Endothelial cell of hepatic sinusoid (primary cell): ENCODE measurements around the gene ERAP2.
"Not testable (repeated sequence)": the region's sequence is repeated elsewhere in the genome, so short reads cannot be mapped to it uniquely, and the experiment has no call there.

Source experiments
- in situ Hi-C: cut with HindIII; loops from 2 replicates; pipeline ENCODE4 v1.10.0; 2017; ENCODE audit warnings: low sequenced_read_pairs

The ERAP2 gene

DNA sequence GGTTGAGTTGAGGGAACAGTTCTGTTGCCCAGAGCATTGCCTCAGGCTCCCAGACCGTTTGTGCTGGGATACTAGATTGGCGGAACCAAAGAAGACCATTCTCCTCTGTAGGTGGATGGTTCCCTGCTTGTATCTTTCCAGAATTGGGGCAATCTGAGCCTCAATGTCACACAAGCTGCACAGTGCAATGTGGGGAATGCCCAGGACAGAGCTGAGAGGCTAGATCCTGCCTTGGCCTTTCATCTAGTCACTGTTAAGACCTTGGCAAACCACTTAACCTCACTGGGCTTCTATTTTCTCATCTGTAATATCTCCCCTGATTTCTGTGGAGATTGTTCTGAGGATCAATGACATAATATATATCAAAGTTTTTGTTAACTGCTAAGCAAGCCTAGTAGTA is 16.9 kb upstream of the ERAP2 start:
- in situ Hi-C loops, result loop anchor here (25.0 kb wide), 1 partner anchor 303 kb away; no protein-coding TSS in a partner anchor

- in situ Hi-C loops, result loop anchor here (25.0 kb wide), 1 partner anchor 301 kb away; no protein-coding TSS in a partner anchor
These were observed 15.2 kb upstream of the ERAP2 start for GRCh38 chr5:96861076-96861475.

GRCh38 chr5:96863114-96863513 is 13.2 kb upstream of the ERAP2 start:
- in situ Hi-C loops, result loop anchor here (25.0 kb wide), 1 partner anchor 299 kb away; no protein-coding TSS in a partner anchor

- in situ Hi-C loops, result loop anchor here (25.0 kb wide), 1 partner anchor 298 kb away; no protein-coding TSS in a partner anchor
These were observed 12.2 kb upstream of the ERAP2 start for GRCh38 chr5:96863949-96864584.

GRCh38 chr5:96864922-96865530 is 11.3 kb upstream of the ERAP2 start:
- in situ Hi-C loops, result loop anchor here (25.0 kb wide), 1 partner anchor 297 kb away; no protein-coding TSS in a partner anchor

GRCh38 chr5:96868603-96869371 is 7.5 kb upstream of the ERAP2 start:
- in situ Hi-C loops, result loop anchor here (25.0 kb wide), 1 partner anchor 294 kb away; no protein-coding TSS in a partner anchor

DNA sequence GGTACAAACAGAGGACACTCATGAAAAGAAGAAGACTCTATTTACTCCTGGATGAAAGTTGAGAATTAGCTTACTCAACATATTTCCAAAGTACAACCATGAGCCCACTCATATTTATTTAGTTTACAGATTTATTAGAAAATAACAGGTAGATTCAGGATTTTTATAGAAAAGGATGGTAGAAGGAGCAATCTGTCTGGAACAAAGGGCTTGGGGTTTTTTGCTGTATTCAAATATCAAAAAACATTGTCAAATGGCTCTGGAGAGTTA is 7.0 kb upstream of the ERAP2 start:
- in situ Hi-C loops, result loop anchor here (25.0 kb wide), 1 partner anchor 293 kb away; no protein-coding TSS in a partner anchor

DNA sequence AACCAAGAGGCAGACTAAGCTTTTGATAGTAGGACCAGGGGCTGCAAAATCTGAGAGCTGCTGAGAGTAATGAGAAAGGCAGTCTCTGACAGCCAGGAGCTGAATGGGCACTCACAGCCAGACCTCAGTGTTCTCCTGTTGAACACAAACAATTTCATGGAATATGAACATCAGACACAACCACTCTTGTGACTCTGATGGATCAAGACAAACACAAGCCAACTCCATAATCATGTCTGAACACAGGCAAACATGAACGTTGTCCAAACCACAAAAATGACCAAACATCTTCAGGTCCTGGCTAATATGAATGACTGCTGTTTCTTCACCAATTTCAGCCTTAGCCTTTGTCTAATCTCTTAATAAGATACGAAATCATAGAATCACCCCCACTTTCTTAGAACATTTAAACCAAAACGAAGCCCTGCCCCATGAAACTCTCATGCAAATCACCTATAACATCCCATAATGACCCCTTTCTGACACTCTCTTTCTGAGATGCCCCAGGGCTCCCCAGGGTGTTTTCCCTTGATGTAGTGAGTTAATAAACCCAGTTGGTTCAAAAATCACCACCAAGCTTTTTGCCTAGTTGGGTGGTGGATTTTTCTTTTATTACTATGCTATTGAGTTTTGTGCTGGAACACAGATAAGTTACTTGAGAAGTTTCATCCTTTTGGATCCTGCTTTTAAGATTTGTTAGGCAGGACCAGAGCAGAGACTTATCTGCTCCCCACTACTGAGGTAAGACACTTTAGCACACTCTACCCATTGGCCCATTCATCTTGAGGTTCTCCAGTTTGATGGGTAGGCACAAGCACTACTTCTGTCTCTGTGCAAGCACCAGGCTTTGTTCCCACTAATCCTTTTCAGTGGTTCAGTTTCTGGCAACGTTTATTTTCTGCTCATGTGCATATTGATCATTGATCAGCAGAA is 5.9 kb upstream of the ERAP2 start:
- in situ Hi-C loops, result loop anchor here (5.0 to 25.0 kb wide), 4 partner anchors 33 to 292 kb away; no protein-coding TSS in a partner anchor

GRCh38 chr5:96871027-96871399 is 5.3 kb upstream of the ERAP2 start:
- in situ Hi-C loops, result loop anchor here (5.0 to 25.0 kb wide), 4 partner anchors 34 to 291 kb away; no protein-coding TSS in a partner anchor

- in situ Hi-C loops, result loop anchor here (5.0 to 25.0 kb wide), 4 partner anchors 34 to 291 kb away; no protein-coding TSS in a partner anchor
These were observed 4.6 kb upstream of the ERAP2 start for GRCh38 chr5:96871686-96872085.

DNA sequence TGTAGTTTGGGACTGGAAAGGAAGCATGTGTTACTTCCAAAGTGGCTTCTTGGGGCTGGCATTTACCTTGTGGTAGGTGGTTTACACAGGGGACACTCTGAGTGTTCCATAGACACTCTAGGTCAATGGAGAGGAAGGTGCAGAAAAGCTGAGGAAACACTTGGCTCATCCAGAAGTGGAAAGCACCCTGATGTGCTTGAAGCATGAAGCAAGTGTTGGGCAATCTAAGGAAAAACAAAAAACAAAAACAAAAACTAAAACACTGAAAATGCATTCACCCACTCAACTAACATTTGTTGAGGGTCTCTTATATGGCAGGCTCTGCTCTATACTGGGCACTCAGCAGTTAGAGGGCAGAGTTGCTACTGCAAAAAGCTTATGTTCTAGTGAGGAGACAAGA is 2.9 kb upstream of the ERAP2 start:
- in situ Hi-C loops, result loop anchor here (5.0 to 25.0 kb wide), 4 partner anchors 36 to 289 kb away; no protein-coding TSS in a partner anchor

- in situ Hi-C loops, result loop anchor here (5.0 to 25.0 kb wide), 4 partner anchors 37 to 288 kb away; no protein-coding TSS in a partner anchor
These were observed 1.7 kb upstream of the ERAP2 start for GRCh38 chr5:96874631-96875030.

DNA sequence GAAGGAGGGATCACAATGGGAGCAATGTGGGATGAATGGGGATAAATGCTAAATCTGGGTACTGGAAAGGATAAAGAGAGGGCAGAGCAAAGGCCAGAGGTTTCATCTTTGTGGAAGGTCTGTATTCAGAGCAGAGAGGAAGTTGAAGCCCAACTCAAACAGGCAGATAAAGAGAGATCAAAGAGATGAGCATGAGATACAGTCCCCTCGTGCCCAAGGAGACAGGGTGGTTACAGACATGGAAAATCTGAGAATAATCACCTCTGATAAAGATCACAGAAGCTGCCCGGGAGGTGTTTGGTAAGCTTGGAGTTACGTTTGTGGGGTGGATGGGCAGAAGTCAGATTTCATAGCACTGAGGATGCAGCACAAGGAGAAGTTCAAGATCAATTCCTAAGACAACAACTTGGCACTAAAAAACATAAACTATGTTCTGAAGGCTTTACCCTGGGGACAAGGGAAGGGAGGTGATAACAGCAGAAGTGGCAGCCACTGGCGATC is 459 bp upstream of the ERAP2 start:
- in situ Hi-C loops, result no loop called here

GRCh38 chr5:96876977-96877469 is 723 bp downstream of the ERAP2 start:
- in situ Hi-C loops, result not testable (repeated sequence)

DNA sequence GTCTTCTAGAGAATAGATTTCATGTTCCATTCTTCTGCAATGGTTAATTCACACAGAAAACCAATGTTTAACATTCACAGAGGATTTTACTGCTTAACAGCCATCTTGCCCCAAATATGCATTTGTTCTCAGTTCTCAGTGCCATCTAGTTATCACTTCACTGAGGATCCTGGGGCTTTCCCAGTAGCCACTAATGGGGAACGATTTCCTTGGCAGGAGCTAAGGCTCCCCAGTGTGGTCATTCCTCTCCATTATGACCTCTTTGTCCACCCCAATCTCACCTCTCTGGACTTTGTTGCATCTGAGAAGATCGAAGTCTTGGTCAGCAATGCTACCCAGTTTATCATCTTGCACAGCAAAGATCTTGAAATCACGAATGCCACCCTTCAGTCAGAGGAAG is 3.4 kb downstream of the ERAP2 start:
- in situ Hi-C loops, result no loop called here

DNA sequence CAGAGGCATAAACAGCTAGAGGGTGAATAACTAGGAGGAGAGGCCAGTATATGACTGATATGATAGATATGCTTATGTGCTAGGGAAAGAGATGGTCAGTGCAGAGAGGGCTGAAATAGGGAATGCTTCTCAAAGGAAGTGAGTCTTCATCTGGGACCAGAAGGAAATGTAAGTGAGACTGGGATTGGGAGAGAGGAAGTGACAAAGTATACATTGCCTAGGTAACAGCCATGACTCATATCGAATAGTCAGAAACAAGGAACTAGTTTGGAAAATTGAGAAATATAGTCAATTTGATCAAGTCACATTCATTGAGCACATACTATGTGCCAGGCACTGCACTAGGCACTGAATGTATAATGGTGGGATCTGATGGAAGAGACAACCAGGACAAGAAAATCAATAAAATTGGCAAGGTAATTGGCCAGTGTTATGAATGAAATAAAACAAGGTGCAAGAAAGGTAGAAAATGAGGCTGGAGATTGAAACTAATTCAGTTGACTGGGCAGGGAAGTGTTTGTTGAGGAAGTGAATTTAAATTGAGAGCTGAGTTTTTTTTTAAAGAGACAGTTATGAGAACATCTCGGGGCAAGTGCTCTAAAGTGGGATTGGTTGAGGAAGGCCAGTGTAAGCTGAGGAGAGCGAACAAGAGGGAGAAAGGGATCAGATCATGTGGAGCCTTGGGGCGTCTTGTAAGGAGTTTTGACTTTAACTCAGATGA is 4.3 kb downstream of the ERAP2 start:
- in situ Hi-C loops, result no loop called here

- in situ Hi-C loops, result no loop called here
These were observed 5.3 kb downstream of the ERAP2 start for GRCh38 chr5:96881511-96882115.

DNA sequence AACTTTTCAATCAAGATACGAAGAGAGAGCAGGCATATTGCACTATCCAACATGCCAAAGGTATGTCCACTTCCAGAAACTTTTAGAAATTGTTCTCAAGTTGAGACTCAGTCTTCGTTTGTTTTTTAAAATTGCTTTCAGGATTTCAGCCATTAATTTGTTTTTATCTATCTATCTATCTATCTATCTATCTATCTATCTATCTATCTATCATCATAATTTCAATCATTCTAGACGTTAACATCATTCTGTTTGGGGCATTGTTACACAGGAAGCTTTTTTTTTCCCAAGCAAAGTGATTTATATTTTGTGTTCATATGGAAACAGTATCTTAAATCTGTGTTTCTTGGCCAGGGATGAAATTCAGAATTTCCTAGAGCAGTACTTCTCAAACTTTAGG is 7.6 kb downstream of the ERAP2 start:
- in situ Hi-C loops, result no loop called here

GRCh38 chr5:96884995-96885394 is 8.7 kb downstream of the ERAP2 start:
- in situ Hi-C loops, result no loop called here
